Nephron (organoid): Measurements from ENCODE around the gene SMURF1.
A peak's percentile ranks its signal among the peaks of the same experiment; 100 is the strongest.
"Not testable (repeated sequence)": the region's sequence is repeated elsewhere in the genome, so short reads cannot be mapped to it uniquely, and the experiment has no call there.

Experiments
- H3K27ac Mint-ChIP-seq, 3 experiments: 2 replicates each; pipeline ENCODE4 v1.8.0; 2020; ENCODE audit warnings: mixed read lengths in 3 of 3, mild to moderate bottlenecking in 2 of 3, moderate library complexity in 1 of 3
- H3K27me3 Mint-ChIP-seq: 2 replicates; pipeline ENCODE4 v1.8.0; 2021; ENCODE audit warnings: low read depth, mild to moderate bottlenecking, moderate library complexity, mixed read lengths
- H3K36me3 Mint-ChIP-seq: 2 replicates; pipeline ENCODE4 v1.8.0; 2020; ENCODE audit warnings: low read depth, mixed read lengths
- H3K4me1 Mint-ChIP-seq: 2 replicates; pipeline ENCODE4 v1.8.0; 2020; ENCODE audit warnings: mixed read lengths
- H3K4me3 Mint-ChIP-seq, 3 experiments: 2 replicates each; pipeline ENCODE4 v1.8.0; 2020; ENCODE audit warnings: mild to moderate bottlenecking in 3 of 3, mixed read lengths in 3 of 3, moderate library complexity in 2 of 3
- H3K9me3 Mint-ChIP-seq: 2 replicates; pipeline ENCODE4 v1.8.0; 2020; ENCODE audit warnings: mixed read lengths
- CTCF ChIP-seq, 3 experiments: fragments of 200-600 bp; sonication (generic); IDR thresholded peaks; one replicate each; pipeline ENCODE4 v1.5.0; 2021; ENCODE audit warnings: antibody characterized with exemption in 3 of 3; ENCODE audit not compliant: unreplicated experiment in 3 of 3

SMURF1 gene

GRCh38 chr7:99102809-99103690, 40.9 kb downstream of the SMURF1 start:
- Mint-ChIP-seq H3K27ac (no peak overlapping the region), H3K4me1 (peaks cover 24% of the 10 kb centered on the region), H3K4me3 (no peak overlapping the region), H3K9me3 (peaks cover 11% of the 10 kb centered on the region), H3K27me3 (no peaks in the 10 kb centered on the region), H3K36me3 (peaks cover 31% of the 10 kb centered on the region)
- TF ChIP-seq CTCF (IDR thresholded peaks at IDR 0.05; ENCODE audit: unreplicated experiment in 3 of 3): no peak

DNA sequence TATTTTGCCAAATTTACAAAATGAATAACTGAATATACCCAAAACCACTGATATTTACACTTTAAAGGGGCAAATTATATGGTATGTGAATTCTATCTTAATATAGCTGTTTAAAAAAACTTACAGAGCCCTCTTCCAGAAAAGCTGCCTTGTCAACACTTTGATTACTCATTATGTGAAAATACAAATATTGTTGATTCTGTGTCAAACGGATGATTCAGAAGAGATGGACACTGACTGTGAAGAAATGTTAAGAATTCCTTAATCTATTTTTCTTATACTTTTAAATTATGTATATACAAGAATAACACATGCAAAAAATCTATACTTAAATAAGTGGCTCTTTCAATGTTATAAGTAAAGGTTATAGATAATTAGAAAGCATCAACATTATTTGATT, 41.5 kb downstream of the SMURF1 start:
- Mint-ChIP-seq H3K9me3 (peaks cover 11% of the 10 kb centered on the region), H3K4me1 (peaks cover 18% of the 10 kb centered on the region), H3K36me3 (peaks cover 37% of the 10 kb centered on the region), H3K27me3 (no peaks in the 10 kb centered on the region), H3K4me3 (no peak overlapping the region), H3K27ac (no peak overlapping the region)
- no peak for TF ChIP-seq CTCF (IDR thresholded peaks at IDR 0.05; ENCODE audit: unreplicated experiment in 3 of 3)

DNA sequence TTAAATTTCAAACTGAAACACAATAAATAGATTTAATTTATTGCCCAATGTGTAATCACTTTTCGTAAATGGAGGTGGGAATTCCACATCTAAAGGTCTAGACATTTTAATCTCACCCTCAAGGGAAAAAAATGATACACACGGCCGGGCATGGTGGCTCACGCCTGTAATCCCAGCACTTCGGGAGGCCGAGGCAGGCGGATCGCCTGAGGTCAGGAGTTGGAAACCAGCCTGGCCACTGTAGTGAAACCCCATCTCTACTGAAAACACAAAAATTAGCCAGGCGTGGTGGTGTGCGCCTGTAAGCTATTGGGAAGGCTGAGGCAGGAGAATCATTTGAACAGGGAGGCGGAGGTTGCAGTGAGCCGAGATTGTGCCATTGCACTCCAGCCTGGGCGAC, 42.4 kb downstream of the SMURF1 start:
- H3K9me3 Mint-ChIP-seq: peaks cover 18% of the 10 kb centered on the region

DNA sequence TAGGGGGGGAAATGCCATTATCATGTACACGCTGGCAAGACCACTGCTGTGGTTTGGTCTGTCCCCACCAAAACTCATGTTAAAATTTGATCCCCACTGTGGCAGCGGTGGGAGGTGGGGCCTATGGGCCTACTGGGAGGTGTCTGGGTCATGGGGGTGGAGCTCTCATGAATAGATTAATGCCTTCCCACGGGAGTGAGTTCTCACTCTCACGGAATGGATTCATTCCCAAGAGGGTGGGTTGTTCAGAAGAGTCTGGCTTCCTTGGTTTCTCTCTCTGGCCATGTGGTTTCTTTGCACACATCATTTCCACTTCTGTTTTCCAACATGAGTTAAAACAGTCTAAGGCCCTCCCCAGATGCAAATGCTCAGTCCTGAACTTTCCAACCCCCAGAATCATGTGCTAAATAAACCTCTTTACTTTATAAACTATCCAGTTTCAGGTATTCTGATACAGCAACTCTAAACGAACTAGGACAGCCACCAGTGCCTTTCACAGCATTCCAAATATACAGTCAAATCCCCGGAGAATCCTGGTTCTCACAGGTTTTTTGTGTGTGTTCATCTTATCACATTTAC, 44.3 kb downstream of the SMURF1 start:
- Mint-ChIP-seq H3K27me3 (no peaks in the 10 kb centered on the region), H3K27ac (peak overlapping the region in 2 of 3 experiments; percentile 70 to 90), H3K9me3 (peaks cover 21% of the 10 kb centered on the region), H3K4me1 (peaks cover 17% of the 10 kb centered on the region), H3K4me3 (no peak overlapping the region), H3K36me3 (peaks cover 50% of the 10 kb centered on the region)
- TF ChIP-seq CTCF (IDR thresholded peaks at IDR 0.05; ENCODE audit: unreplicated experiment in 3 of 3): no peak

More for the DNA sequence above, 42.4 kb downstream of the SMURF1 start:
- not testable (repeated sequence) for H3K27ac Mint-ChIP-seq, H3K27me3 Mint-ChIP-seq, H3K4me3 Mint-ChIP-seq
- peaks cover 17% of the 10 kb centered on the region for H3K4me1 Mint-ChIP-seq
- H3K36me3 Mint-ChIP-seq: peaks cover 46% of the 10 kb centered on the region

- Mint-ChIP-seq H3K4me3 (no peak overlapping the region), H3K27ac (peak overlapping the region; percentile 70 to 90 (median 83)), H3K4me1 (peaks cover 20% of the 10 kb centered on the region), H3K27me3 (no peaks in the 10 kb centered on the region), H3K36me3 (peaks cover 47% of the 10 kb centered on the region), H3K9me3 (peaks cover 21% of the 10 kb centered on the region)
- TF ChIP-seq CTCF (IDR thresholded peaks at IDR 0.05; ENCODE audit: unreplicated experiment in 3 of 3): no peak
Observed at GRCh38 chr7:99098824-99099498, 44.9 kb downstream of the SMURF1 start.

GRCh38 chr7:99098286-99098823, 45.6 kb downstream of the SMURF1 start:
- H3K36me3 Mint-ChIP-seq: peaks cover 47% of the 10 kb centered on the region
- peaks cover 20% of the 10 kb centered on the region for H3K4me1 Mint-ChIP-seq

More at GRCh38 chr7:99098286-99098823, 45.6 kb downstream of the SMURF1 start:
- H3K27ac Mint-ChIP-seq: peak overlapping the region; percentile 70 to 90 (median 83)
- H3K4me3 Mint-ChIP-seq: no peak overlapping the region
- no peaks in the 10 kb centered on the region for H3K27me3 Mint-ChIP-seq
- no peak for TF ChIP-seq CTCF (IDR thresholded peaks at IDR 0.05; ENCODE audit: unreplicated experiment in 3 of 3)
- H3K9me3 Mint-ChIP-seq: peaks cover 21% of the 10 kb centered on the region
